NCI-H128 (cell line): ENCODE measurements around the gene ASTN2.

Experiments used
- DNase-seq: peaks from one replicate; lab custom pipeline; 2025; ENCODE audit not compliant: unreplicated experiment; lab: John Stamatoyannopoulos, UW

The ASTN2 gene

GRCh38 chr9:117122953-117123352 is 291.9 kb downstream of the ASTN2 start:
- no peak for DNase-seq

DNA sequence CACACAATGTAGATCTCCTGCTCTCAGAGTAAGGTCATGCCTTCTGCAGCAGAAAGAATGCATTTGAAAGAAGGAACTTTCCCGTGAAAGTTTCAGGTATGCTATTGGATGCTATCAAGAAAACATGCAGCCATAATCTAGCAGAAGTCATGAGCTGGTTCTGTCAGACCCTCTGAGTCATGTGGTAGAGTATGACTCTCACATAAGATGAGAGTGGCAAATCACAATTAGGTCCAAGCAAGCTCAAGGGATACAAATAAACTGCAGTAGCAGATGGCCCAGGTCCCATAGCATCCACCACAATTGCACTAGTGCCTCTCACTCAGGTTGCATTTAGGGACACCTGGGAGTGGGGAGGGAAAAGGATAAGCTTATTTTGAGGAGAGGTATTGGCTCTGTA is 292.8 kb downstream of the ASTN2 start:
- no peak for DNase-seq

- DNase-seq, result no peak
Observed at GRCh38 chr9:117121316-117121715, 293.5 kb downstream of the ASTN2 start.

DNA sequence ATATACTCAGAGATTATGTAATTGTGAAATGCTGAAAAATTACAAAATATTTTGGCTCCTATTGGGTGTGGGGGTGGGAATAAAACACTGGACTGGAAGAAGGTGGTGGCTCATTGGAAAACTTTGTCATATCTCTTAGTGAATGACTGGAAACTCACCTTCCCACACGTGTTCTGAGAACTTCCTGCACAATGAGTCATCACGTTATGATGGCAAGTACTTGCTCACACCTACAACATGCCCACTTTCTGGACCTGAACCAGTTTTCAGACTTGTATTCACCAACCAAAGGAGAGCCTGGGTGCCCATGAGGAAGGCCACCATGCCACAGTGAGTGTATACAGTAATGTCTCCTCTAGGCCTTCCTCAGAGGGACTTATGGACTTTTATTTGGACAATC is 294.8 kb downstream of the ASTN2 start:
- DNase-seq, result no peak

GRCh38 chr9:117116084-117116483 is 298.8 kb downstream of the ASTN2 start:
- DNase-seq, result no peak

- DNase-seq, result no peak
Observed at GRCh38 chr9:117114768-117115167, 300.1 kb downstream of the ASTN2 start.

DNA sequence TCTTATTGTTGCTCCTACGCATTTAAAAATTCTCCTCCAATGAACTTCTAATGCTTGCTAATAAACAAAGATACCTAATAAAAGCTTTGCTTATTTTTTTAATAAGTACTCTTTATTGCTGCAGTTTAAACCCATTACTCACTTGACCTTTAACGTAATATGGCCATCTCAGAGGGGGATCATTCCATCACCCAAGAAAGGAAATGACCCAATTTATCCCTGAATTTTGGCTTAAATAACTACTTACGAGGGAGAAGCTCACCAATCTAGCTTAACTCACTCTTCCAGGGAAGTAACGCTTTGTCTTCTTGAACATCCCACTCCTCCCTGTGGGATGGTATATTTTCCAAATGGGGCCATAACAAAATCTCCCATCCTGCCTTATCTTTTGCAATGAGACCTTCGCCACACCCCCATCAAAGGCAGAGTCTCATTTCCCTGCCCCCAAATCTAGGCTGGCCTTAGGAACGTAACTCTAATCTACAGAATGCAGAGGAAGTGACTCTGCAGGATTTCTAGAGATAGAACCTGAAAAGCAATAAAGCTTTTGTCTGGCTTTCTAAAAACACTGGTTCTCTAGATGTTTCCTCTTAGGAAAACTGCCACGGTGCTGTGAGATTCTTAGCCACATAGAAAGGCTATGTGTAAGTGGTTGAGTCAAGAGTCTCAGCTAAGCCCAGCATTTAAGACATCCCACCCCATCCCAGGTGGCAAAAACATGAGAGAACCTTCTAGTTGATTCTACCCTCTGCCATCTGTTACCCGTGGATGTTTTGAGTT is 310.0 kb downstream of the ASTN2 start:
- DNase-seq, result no peak

DNA sequence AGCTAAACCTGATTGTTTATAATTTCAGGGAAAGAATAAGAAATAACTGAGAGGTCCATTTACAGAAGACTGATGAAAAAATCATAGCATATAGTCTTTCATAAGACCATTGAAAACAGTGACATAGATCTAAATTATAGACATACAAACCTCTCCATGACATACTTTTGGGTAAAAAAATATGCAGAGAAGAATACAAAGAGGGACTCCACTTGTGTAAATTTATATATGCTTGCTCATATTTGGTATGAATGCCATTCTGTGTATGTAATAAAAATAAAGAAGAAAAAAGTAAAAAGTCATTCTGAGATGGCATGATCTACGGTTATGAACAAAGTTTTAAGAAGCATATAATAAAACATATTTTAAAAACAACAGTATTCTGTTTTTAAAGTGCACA is 310.7 kb downstream of the ASTN2 start:
- no peak for DNase-seq

DNA sequence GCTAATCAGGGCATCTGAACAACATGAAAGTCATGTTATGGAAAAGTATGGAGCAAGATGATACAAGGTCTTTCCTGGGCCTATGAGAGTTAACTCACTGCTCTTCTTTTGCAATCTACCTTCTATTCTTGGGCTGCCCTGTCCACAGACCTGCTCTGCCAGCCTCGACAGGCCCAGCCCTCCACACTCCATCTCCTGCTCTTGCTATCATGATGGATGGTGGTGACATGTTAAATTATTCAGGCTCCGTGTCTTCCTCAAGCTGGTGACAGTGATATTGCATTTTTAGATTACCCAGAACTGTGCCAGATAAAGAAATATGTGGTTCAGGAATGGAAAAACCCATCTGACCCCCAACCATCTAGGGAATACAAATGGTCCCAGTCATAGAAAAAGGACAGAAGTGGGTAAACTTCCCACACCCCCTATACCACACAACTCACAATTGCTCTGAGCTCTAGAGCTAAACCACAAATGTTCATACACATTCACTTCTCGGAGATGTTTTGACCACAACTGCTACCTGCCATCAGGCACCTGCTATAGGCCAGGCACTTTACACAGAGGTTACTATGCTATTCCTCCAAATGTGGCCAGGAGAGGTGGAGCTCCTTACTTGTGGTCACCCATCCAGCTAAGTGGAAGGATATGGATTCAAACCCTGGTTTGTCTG is 311.3 kb downstream of the ASTN2 start:
- no peak for DNase-seq

DNA sequence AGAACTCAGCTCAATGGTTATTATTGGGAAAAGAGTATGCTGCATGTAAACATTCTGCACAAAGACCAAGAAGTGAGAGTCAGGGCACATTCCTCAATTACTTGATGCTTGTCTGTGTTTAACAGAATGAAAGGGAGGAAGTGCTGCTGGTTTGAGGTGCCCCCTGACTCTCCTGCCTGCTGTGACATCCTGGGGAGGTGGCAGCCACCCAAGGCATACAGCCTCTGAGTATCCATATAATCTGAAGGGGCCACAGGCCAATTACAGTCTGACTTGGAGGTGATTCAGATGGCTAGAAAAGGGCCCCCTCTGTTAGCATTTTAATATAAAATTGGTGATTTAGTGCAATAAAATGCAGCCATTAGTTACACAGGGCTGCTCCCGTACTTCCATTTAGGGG is 313.8 kb downstream of the ASTN2 start:
- no peak for DNase-seq

DNA sequence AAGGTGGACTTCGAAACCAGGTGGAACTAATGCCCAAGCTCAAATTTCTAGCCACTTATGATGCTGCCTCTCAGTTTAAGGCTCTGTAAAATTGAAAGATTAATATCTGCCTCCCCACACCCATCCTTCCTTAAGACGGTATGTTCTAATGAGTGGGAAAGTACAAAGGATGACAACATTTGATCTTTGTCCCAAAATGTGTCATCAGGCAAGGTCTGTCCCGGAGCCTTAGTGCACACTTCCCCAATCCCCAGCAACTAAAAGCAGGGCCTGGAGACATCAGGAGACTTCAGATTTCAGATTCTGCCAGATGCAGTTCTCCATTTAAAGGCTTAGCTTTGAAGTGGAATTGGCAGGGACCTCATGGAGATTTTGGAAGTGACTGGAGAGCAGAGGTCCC is 316.5 kb downstream of the ASTN2 start:
- no peak for DNase-seq

DNA sequence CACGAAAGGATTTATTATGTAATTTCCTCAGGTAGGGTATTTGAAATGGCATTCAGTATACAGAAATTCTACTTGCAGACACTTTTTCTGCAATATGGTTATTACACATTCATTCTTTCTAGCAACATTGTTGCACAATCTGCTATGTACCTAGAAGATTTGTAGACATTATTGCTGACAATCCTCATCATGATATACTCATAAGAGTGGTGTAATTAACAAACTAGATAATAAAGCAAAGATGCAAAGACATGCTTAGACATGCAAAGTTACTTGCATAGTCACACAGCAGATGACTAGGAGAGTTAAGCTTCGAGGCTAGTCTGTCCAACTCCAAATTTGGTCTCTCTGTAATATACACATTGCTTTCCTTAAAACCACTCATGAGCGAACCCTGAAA is 317.1 kb downstream of the ASTN2 start:
- DNase-seq, result no peak

DNA sequence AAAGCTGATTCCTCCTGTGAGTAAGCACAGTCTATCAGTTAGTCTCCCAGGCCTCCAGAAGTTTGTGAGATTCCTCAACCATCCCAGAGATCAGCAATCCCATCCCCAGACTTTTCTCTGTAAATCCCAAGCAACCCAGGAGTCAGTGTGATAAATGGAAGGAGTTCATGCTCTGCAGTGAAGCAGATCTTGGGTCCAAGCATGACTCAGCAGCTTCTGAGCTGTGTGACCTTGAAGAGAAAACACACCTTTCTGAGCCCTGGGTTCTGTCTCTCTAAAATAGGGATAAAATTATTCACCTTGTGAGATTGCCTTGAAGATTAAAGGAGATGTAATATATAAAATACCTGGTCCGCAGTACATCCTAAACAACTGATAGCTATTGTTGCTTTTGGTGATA is 318.7 kb downstream of the ASTN2 start:
- no peak for DNase-seq

GRCh38 chr9:117095081-117095480 is 319.8 kb downstream of the ASTN2 start:
- no peak for DNase-seq

GRCh38 chr9:117093891-117094844 is 320.7 kb downstream of the ASTN2 start:
- no peak for DNase-seq

DNA sequence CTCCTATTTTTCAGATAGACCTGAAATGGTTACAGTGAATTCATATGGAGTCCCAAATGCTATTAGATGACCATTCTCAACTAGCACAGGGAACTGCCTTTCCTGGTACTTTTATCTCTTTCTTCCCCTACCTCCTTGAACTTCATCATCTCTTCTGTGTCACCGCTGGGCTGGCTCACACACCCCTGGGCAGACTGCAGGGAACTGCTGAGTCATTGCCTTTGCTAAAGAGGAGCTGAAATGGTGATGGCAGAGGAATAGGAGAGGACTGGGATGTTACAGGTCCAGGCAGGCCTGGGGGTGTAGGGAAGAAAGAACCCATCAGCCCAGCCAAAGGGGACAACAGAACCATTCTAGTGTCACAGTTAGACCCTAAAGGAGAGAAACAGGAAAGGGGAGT is 322.3 kb downstream of the ASTN2 start:
- DNase-seq, result no peak

- no peak for DNase-seq
Observed at GRCh38 chr9:117091529-117091928, 323.3 kb downstream of the ASTN2 start.

DNA sequence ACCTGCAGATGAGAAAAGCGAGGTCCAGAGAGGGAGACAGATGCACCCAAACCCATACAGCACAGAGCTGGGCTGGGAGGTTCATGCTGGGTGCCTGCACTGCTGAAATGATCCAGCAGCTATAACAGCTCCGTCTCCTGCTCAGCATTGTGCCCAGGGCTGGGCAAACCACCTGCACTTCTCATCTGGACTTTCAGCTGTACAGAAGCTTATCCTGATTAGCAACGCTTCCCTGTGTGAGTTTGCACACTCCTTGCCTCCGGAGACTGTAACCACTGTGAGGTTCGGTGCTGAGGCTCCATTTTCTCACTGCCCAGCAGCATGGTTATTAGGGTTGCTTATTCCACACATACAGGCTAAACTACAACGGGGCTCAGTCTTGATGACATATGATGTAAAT is 326.1 kb downstream of the ASTN2 start:
- no peak for DNase-seq

DNA sequence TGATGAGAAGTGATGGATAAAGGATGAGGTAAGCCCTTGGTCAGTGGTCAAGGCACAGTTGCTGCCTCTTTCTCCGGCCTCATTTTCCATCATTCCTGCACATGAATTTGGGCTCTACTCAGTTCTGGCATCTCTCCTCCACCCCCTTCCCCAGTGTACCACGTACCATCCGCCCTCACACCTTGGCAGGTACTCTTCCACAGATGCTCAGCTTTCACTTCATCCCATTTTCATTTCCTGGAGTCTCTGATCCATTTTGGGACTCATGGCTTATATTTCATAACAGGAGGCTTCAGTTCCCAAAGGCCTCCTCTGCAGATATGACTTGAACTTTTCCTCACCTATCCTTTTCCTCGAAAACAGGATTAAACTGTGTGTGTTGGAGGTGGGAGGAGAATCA is 326.7 kb downstream of the ASTN2 start:
- no peak for DNase-seq

DNA sequence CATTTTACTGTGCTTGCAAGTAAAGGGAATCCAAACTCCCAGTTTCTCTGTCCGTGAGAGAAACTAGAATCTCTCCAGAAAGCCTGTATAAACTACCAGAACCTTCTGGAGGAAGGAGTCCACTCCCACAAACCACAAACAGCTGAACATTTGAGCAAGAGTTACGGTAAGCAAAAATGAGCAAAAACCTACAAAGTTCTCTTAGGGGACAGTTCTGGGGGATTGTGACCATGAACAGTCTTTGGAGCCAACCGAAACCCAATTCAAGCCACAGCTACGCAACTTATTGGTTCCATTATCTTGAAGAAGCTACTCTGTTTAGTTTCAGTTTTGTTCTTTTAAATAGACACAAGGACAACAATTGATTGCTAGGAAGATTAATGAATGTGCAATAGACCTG is 330.6 kb downstream of the ASTN2 start:
- DNase-seq, result no peak

DNA sequence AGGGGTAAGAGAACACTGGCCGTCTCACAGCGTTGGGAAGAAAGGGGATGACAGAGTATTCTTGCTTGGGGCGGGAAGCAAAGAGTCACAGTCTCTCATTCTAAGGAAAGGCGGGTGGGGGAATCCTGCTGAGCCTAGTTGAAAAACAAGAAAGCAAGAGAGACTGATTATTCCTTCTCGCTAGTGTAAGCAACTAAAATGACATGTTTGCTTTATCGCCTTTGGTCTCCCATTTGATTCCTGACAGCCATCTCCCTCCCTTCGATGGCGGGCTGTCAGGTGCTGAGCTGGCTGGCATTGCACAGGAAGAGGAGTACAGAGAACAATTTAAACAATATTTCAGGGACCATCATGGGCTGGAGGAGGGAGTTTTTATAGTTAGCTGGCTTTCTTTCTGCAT is 331.3 kb downstream of the ASTN2 start:
- no peak for DNase-seq
